ENCODE data around the gene NLRP11. TPM values are rescaled to one million over a fixed set of nuclear protein-coding genes. Genes with fewer than 3 reads are reported as not detected.

Gene NLRP11
- total and polyA plus RNA-seq, 5 donors: not detected

DNA sequence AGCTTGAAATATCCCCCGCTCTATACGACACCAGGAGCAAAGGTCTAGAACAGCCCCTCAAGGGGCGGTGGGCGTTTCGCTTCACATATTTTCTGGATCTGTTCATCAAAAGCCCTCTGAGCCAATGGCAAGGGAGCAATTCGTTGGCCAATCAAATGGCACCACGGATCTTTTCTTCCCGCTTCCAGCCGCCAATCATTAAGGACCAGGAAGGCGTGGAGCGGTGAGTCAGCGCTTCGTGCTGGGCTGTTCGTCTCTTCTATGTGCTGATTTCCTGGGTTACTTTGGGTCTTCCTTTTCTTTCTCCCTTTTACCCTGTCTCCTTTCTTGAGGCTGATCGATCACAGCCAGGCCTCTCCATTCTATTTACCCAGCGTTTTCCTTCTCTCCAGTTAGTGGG lies 4.5 kb upstream of the NLRP11 start, which contains the start of gene NLRP4:
Gene NLRP4, plus strand, starts transcription at position 201 of the 400 bp plus-strand sequence. CDS start 15,541 bp downstream, outside the sequence.
- 86% methylated on average over 16 of the region's 16 CpGs for WGBS
- Histone ChIP-seq H3K4me1 (ENCODE audit: control insufficient read depth, insufficient read depth, low read length) (no peaks in the 10 kb centered on the region), H3K27ac (ENCODE audit: low read length) (no peak within 1 kb of the TSS), H3K27me3 (ENCODE audit: control insufficient read depth, insufficient read depth) (no peaks in the 10 kb centered on the region), H3K9me3 (ENCODE audit: control insufficient read depth, low read length) (no peaks in the 10 kb centered on the region), H3K4me3 (ENCODE audit: low read length) (no peak within 1 kb of the TSS)
- intact Hi-C loops (cut with DNase I): no loop called here
- DNase-seq (no peak), ATAC-seq (no peak)

DNA sequence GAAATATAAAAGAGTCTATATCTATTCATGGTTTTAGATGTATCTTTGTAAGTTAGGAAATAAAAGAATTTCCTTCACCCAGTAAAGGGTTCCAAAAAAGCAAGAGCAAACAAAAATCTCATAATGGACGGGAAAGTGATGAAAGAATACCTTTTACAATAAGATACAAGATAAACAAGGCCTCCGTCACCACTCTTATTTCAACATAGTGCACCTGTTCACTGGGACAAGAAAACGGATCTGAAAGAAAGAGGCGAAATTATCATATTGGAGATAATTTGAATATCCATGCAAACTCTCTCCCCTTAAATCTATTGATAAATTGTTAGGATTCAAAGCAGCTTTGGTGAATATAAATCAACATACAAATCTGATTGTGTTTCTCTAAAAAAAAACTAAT lies 877 bp upstream of the NLRP11 start:
- no peak for ATAC-seq
- Histone ChIP-seq H3K27me3 (ENCODE audit: control insufficient read depth, insufficient read depth) (no peaks in the 10 kb centered on the region), H3K4me3 (ENCODE audit: low read length) (no peak overlapping the region), H3K9me3 (ENCODE audit: control insufficient read depth, low read length) (no peaks in the 10 kb centered on the region), H3K27ac (ENCODE audit: low read length) (no peak overlapping the region), H3K4me1 (ENCODE audit: control insufficient read depth, insufficient read depth, low read length) (no peaks in the 10 kb centered on the region)
- DNase-seq: no peak
- intact Hi-C loops (cut with DNase I): no loop called here
- 68% methylated on average over 4 of the region's 4 CpGs for WGBS

DNA sequence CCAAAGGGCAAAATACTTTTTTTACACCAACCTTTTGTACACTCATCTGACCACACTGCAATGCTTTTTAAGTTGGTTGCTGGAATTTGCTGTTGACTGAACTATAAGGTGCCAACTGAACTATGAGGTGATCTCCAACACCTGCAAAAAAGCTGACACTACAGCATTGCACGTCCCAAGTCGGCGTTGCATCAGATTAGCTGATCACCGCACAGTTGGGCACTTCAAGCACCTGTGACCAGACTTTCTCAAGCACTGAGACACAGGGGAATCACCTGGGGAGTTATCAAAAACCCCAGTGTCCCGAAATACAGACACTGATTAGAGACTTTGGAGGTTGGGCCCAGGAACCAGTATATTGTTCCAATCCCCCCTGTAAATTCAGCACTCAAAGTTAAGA lies 1.1 kb downstream of the NLRP11 start:
- Histone ChIP-seq H3K27ac (ENCODE audit: low read length) (no peak overlapping the region), H3K27me3 (ENCODE audit: control insufficient read depth, insufficient read depth) (no peaks in the 10 kb centered on the region), H3K4me3 (ENCODE audit: low read length) (no peak overlapping the region), H3K9me3 (ENCODE audit: control insufficient read depth, low read length) (no peaks in the 10 kb centered on the region), H3K4me1 (ENCODE audit: control insufficient read depth, insufficient read depth, low read length) (no peaks in the 10 kb centered on the region)
- intact Hi-C loops (cut with DNase I): no loop called here
- 72% methylated on average over 5 of the region's 5 CpGs for WGBS
- ATAC-seq (no peak), DNase-seq (no peak)

DNA sequence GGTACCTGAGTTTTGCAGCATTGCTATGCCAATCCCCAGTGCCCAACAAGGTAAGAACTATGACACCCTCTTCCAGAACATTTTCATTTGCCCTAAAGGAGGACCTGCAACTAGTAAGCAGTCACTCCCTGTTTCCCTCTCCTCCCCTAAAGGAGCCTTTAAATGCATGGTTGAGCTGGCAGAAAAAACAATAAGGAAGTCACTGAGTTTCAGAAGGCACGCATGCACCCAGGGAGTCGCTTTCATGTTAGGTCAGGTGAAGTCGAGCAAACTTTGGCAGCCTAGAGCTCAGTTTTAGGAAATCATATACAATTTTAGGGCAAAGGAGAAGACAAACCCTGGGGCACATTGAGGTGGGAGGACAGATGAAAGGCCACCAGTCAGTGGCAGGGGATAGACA lies 11.8 kb downstream of the NLRP11 start:
- ATAC-seq (no peak), DNase-seq (no peak)
- no peak overlapping the region for H3K4me3 ChIP-seq (ENCODE audit: low read length)
- 74% methylated on average over 3 of the region's 3 CpGs for WGBS
- no peaks in the 10 kb centered on the region for H3K27me3 ChIP-seq (ENCODE audit: control insufficient read depth, insufficient read depth)
- intact Hi-C loops (cut with DNase I): no loop called here
- H3K4me1 ChIP-seq (ENCODE audit: control insufficient read depth, insufficient read depth, low read length): no peaks in the 10 kb centered on the region
- H3K27ac ChIP-seq (ENCODE audit: low read length): no peak overlapping the region
- peaks cover 2% of the 10 kb centered on the region for H3K9me3 ChIP-seq (ENCODE audit: control insufficient read depth, low read length)

DNA sequence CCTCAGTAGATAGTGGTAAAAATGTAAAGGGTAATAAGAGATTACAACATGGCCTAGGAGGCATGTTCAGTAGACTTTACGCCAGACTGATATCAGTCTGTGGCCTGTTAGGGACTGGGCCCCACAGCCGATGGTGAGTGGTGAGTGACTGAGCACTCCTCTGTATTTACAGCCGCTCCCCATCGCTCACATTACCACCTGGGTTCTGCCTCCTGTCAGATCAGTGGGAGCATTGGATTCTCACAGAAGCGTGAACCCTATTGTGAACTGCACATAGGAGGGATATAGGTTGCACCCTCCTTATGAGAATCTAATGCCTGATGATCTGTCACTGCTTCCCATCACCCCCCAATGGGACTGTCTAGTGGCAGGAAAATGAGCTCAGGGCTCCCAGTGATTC lies 17.9 kb downstream of the NLRP11 start:
- WGBS: 87% methylated on average over 5 of the region's 5 CpGs
- no peak for ATAC-seq

DNA sequence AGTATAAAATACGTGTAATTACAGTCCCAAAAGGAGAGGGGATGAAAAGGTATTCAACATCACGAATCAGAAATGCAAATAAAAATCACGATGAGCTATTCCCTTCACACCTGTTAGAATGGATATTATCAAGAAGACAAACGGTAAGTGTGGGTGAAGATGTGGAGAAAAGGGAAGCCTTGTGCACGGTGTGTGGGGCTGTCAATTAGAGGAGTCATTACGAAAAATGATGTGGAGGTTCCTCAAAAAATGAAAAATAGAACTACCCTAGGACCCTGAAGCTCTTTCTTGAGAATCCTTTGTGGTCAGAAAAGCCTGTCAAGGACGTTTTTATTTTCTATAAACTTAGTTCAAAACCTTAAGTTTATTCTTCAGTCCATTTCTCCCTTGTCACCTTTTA lies 19.4 kb downstream of the NLRP11 start:
- Histone ChIP-seq H3K4me1 (ENCODE audit: control insufficient read depth, insufficient read depth, low read length) (no peaks in the 10 kb centered on the region), H3K4me3 (ENCODE audit: low read length) (no peak overlapping the region), H3K27ac (ENCODE audit: low read length) (no peak overlapping the region), H3K9me3 (ENCODE audit: control insufficient read depth, low read length) (no peaks in the 10 kb centered on the region), H3K27me3 (ENCODE audit: control insufficient read depth, insufficient read depth) (peaks cover 3% of the 10 kb centered on the region)
- 52% methylated on average over 7 of the region's 7 CpGs for WGBS
- ATAC-seq (no peak), DNase-seq (no peak)
- intact Hi-C loops (cut with DNase I): no loop called here

More for the DNA sequence above, 17.9 kb downstream of the NLRP11 start:
- no peaks in the 10 kb centered on the region for H3K9me3 ChIP-seq (ENCODE audit: control insufficient read depth, low read length)
- intact Hi-C loops (cut with DNase I): no loop called here
- DNase-seq: no peak
- H3K4me1 ChIP-seq (ENCODE audit: control insufficient read depth, insufficient read depth, low read length): no peaks in the 10 kb centered on the region
- no peak overlapping the region for H3K4me3 ChIP-seq (ENCODE audit: low read length)
- H3K27me3 ChIP-seq (ENCODE audit: control insufficient read depth, insufficient read depth): peaks cover 3% of the 10 kb centered on the region
- H3K27ac ChIP-seq (ENCODE audit: low read length): no peak overlapping the region

DNA sequence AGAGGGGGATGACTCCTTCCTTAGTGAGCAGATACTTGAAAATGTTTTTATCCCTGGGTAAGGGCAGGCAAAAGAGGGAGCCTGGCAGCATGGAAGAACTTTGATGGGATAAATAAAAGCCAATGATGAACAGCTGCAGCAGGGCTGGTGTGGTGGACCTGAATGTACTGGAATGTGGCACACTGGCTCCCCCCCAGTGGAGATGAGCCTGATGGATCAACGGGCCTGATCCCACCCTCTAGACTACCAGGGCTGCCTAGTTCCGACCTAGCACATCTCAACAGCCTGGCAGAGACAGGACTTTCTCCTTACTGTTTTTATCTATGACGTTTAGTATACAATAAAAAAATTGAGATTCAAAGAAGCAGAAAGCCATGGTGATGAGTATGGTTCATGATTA lies 20.5 kb downstream of the NLRP11 start:
- no peak for ATAC-seq
- no peak for DNase-seq
- H3K4me3 ChIP-seq (ENCODE audit: low read length): no peak overlapping the region
- peaks cover 3% of the 10 kb centered on the region for H3K27me3 ChIP-seq (ENCODE audit: control insufficient read depth, insufficient read depth)
- 60% methylated on average over 3 of the region's 3 CpGs for WGBS
- H3K27ac ChIP-seq (ENCODE audit: low read length): no peak overlapping the region
- H3K4me1 ChIP-seq (ENCODE audit: control insufficient read depth, insufficient read depth, low read length): no peaks in the 10 kb centered on the region
- intact Hi-C loops (cut with DNase I): no loop called here
- H3K9me3 ChIP-seq (ENCODE audit: control insufficient read depth, low read length): no peaks in the 10 kb centered on the region

DNA sequence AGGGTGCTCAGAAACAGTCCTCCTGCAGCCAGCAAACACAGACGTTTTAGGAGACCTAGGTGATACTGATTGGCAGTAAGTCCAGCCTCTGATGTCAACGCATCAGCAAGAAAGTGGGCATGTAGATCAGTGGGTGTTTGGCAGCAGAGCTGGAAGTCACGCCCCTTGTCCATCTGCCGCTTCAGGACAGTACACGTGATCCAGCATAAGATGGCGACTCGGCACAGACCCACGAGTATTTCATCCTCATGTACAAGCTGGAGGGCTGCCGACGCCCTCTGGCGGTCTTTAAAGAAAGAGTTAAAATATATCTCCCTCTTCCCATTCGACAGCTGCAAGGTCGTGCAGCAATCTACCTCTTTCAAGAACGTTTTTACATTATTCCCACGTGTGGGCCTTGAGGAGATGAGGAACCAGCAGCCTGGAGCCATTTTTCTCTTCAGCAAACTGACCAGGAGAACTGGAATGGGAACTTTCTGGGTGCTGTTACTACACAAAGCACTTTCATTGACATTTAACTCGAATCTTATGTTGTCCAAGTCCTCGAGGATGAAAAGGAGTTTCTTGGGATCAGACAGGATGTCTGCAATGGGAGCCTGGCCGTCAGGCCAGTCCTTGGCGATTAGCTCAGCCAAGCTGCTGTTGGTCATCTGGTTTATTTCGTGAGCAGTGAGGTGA lies 22.3 kb downstream of the NLRP11 start:
- Histone ChIP-seq H3K27me3 (ENCODE audit: control insufficient read depth, insufficient read depth) (peaks cover 3% of the 10 kb centered on the region), H3K27ac (ENCODE audit: low read length) (no peak overlapping the region), H3K9me3 (ENCODE audit: control insufficient read depth, low read length) (no peaks in the 10 kb centered on the region), H3K4me3 (ENCODE audit: low read length) (no peak overlapping the region), H3K4me1 (ENCODE audit: control insufficient read depth, insufficient read depth, low read length) (no peaks in the 10 kb centered on the region)
- WGBS: 23% methylated on average over 20 of the region's 20 CpGs
- DNase-seq: peak; percentile 53 to 63 (median 59)
- peak in 1 of 2 donors; percentile 75 for ATAC-seq
- intact Hi-C loops (cut with DNase I): no loop called here

DNA sequence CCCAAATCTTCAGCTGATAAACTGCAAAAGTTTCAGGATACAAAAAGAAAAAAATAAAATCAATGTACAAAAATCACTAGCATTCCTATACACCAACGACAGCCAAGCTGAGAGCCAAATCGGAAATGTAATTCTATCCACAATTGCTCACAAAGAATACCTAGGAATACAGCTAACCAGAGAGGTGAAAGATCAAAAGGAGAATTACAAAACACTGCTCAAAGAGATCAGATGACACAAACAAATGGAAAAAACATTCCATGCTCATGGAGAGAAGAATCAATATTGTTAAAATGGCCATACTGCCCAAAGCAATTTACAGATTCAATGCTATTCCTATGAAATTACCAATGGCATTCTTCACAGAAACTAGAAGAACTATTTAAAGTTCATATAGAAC lies 29.5 kb downstream of the NLRP11 start:
- Histone ChIP-seq H3K27ac (ENCODE audit: low read length) (no peak overlapping the region), H3K4me3 (ENCODE audit: low read length) (no peak overlapping the region), H3K27me3 (ENCODE audit: control insufficient read depth, insufficient read depth) (no peaks in the 10 kb centered on the region), H3K9me3 (ENCODE audit: control insufficient read depth, low read length) (no peaks in the 10 kb centered on the region), H3K4me1 (ENCODE audit: control insufficient read depth, insufficient read depth, low read length) (no peaks in the 10 kb centered on the region)
- 76% methylated on average over 2 of the region's 2 CpGs for WGBS
- ATAC-seq (no peak), DNase-seq (no peak)
- intact Hi-C loops (cut with DNase I): no loop called here

DNA sequence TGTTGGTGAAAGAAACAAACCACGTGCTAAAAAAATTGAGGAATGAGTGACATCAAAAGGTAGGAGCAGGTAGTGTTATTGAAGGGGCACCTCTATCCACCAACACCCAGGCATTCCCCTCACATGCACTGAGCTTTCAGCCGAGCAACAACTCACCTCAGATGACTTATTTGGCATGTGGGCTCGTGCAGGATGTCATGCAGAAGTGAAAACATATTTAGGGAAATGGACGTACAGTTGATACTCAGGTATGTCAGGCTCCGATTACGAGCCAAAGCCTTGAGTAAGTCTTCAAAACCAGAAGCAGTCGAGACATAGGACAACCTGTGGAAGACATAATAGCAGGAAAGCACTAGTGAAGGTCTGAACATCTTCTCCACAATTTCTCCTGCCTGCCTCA lies 30.4 kb downstream of the NLRP11 start:
- no peak overlapping the region for H3K27ac ChIP-seq (ENCODE audit: low read length)
- H3K9me3 ChIP-seq (ENCODE audit: control insufficient read depth, low read length): no peaks in the 10 kb centered on the region
- ATAC-seq (no peak), DNase-seq (no peak)
- H3K4me1 ChIP-seq (ENCODE audit: control insufficient read depth, insufficient read depth, low read length): no peaks in the 10 kb centered on the region
- intact Hi-C loops (cut with DNase I): no loop called here
- no peak overlapping the region for H3K4me3 ChIP-seq (ENCODE audit: low read length)
- H3K27me3 ChIP-seq (ENCODE audit: control insufficient read depth, insufficient read depth): no peaks in the 10 kb centered on the region
- 69% methylated on average over 7 of the region's 7 CpGs for WGBS

DNA sequence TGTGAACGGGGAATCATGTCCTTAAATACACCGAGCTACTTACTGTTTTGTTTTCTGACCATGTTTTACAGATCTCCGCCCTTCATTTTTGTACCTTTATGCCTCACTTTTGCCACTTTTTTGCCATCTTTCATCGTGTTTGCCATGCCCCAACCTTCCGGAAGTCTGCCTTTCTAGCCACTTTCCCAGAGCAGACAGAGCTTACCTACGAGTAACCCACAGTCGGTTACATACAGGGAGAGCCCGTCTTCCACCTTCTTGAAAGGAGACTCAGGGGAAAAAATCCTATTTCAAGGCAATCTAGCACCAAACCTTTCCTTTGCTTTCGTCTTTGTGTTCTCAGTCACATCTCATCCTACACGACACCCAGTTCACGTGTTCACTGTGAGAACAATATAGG lies 36.8 kb downstream of the NLRP11 start:
- intact Hi-C loops (cut with DNase I): no loop called here
- Histone ChIP-seq H3K4me3 (ENCODE audit: low read length) (no peak overlapping the region), H3K27ac (ENCODE audit: low read length) (no peak overlapping the region), H3K27me3 (ENCODE audit: control insufficient read depth, insufficient read depth) (no peaks in the 10 kb centered on the region), H3K9me3 (ENCODE audit: control insufficient read depth, low read length) (no peaks in the 10 kb centered on the region), H3K4me1 (ENCODE audit: control insufficient read depth, insufficient read depth, low read length) (no peaks in the 10 kb centered on the region)
- no peak for DNase-seq
- WGBS: 88% methylated on average over 11 of the region's 11 CpGs
- no peak for ATAC-seq

DNA sequence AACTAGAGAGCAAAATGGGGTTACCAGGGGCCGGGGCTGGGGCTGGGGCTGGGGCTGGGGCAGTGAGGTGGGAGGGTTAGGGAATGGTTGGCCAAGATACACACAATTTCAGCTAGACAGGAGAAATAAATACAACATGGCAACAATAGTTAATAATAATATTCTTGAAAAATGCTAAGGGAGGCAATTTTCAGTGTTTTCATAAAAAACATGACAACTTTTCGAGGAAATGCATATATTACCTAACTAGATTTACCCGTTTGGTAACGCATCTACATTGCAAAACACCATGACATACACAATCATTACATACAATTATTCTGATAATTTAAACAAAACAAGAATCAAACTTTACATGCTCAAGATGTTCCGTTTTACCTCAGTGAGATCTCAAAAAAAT lies 50.7 kb downstream of the NLRP11 start:
- Histone ChIP-seq H3K4me1 (ENCODE audit: control insufficient read depth, insufficient read depth, low read length) (no peaks in the 10 kb centered on the region), H3K27ac (ENCODE audit: low read length) (no peak overlapping the region), H3K4me3 (ENCODE audit: low read length) (no peak overlapping the region), H3K27me3 (ENCODE audit: control insufficient read depth, insufficient read depth) (no peaks in the 10 kb centered on the region), H3K9me3 (ENCODE audit: control insufficient read depth, low read length) (no peaks in the 10 kb centered on the region)
- intact Hi-C loops (cut with DNase I): no loop called here
- WGBS: 80% methylated on average over 5 of the region's 5 CpGs
- no peak for DNase-seq
- no peak for ATAC-seq
